Activated CD4-positive, alpha-beta T cell treated with anti-CD3 and anti-CD28 coated beads, Interleukin-2, amount 50 U/mL, for 16 hours (primary cell): ENCODE data around the gene HSD17B12.
A peak's percentile ranks its signal among the peaks of the same experiment; 100 is the strongest.

Source experiments
- DNase-seq: peaks from one replicate; pipeline ENCODE4 v3.0.0-alpha.2; 2020

The HSD17B12 gene

DNA sequence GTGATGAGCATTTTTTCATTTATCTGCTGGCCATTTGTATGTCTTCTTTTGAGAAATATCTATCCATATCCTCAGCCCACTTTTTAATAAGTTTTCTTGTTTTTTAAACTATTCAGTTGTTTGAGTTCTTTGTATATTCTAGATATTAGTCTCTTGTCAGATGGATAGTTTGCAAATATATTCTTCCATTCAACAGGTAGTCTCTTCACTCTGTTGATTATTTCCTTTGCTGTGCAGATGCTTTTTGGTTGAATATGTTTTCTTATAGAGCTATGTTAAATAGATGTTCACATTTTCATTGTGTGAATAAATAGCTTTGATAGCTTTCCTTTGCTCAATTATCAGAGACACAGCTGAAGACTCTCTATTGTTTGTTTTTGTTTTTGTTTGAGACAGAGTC is 131.9 kb downstream of the HSD17B12 start:
- DNase-seq: no peak

DNA sequence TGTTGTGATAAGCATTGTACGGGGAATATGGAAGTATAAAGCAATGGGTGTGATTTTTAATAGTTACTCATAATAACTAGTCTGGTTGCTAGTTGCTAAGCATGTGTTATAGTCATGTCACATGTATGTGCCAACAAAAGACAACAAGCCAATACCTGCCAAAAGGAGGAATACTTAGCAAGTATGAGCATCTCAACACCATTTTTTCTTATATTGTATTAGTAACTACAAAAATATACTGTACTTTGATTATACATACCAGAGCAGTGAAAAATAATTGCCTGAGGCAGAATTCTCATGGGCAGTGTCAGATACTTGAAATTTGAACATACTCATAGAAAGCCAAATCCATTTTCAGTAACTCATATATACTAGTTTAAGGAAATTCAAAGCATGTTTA is 137.7 kb downstream of the HSD17B12 start:
- no peak for DNase-seq

DNA sequence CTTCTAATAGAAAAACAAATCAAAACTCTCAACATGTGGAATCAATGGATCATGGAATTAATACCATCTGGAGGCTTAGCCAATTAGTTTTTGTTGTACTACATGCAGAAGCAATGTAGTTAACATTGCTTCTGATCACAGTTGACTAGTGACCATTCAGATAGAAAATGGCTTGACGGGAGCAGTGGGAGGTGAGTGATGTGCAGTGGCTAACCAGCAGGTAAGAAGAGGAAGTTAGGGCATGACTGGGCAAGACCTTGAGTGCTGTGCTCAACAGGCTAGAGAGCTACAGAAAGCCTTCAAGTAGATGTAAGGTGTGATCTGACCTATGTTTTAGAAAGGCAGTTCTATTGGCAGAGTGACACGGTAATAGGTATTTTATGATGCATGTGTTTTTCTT is 139.4 kb downstream of the HSD17B12 start:
- DNase-seq: no peak

DNA sequence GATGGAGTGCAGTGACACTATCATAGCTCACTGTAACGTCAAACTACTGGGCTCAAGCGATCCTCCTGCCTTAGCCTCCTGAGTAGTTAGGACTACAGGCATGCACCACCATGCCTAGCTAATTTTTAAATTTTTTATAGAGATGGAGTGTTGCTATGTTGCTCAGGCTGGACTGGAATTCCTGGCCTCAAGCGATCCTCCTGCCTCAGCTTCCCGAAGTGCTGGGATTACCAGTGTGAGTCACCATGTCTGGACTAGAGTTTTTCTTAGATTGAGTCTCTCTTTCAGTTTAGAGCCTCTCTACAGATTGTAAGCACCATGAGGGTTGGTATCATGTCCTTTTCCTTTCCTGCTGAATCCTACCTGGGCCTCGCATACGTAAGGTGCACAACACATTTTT is 142.8 kb downstream of the HSD17B12 start:
- no peak for DNase-seq

DNA sequence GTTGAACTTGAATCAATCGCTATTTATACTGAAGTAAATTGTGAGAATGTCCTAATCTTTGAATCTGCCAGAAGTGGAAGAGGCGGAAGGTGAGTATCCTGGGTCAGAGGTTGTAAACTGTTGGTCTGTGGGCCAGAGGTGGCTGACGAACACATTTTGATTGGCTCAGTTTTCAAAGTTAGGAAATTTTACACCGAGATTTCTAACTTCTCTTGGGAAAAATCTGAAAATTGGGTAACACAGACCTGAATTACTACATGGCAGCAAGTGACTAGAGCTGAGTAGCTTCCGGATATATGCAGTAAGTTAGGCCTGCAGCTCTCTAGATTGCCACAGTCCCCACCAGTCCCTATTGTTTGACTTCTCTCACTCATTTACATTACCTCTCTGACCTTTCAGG is 143.3 kb downstream of the HSD17B12 start:
- DNase-seq: no peak

DNA sequence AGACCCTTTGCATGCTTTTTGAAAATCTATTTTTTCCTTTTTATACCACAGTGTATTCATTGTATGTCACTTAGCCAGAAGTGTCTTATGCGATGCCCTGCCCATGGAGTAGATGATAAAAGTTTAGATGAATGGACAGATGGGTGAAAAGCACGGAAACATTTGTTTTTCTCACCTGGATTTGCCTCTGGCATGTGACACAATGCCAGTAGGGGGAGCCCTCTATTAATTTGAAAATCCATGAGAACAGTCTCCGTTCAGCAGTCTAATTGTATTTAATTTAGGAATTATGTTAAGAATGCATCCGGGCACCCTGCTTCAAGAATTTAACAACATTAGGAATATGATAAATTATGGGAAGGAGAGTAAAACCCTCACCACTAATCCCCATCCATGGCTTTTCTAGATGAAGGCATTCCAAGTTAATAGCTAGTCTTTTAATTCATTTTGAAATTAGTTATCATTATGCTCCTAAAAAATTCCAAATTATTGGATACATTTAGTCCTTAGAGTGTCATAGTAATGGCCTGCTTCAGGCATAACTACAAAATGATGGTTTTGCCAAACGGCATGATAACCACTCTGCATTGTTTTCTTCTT is 144.8 kb downstream of the HSD17B12 start:
- DNase-seq: peak; percentile 26

DNA sequence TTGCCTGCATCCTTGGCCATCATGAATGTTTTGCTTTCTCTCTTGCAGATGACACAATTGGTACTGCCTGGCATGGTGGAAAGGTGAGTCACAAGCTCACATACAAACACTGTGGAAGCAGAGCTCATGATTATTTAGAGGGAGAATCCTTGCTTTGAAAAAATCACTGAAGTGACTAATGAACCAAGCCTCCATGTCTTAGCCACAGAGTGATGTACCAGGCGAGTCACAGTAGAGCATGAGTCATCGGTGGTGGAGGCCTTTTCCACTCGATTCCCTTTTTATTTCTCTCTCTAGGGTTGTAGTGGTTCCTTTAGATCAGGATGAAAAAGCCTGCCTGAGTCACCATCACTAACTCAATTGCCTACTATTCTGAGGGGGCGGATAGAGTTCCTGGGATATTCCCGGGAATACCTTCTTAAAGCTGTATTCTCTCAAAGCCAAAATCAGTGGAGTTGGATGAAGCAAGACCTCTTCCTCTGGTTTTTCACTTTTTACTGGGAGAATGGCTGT is 150.4 kb downstream of the HSD17B12 start:
- peak; percentile 74 for DNase-seq

DNA sequence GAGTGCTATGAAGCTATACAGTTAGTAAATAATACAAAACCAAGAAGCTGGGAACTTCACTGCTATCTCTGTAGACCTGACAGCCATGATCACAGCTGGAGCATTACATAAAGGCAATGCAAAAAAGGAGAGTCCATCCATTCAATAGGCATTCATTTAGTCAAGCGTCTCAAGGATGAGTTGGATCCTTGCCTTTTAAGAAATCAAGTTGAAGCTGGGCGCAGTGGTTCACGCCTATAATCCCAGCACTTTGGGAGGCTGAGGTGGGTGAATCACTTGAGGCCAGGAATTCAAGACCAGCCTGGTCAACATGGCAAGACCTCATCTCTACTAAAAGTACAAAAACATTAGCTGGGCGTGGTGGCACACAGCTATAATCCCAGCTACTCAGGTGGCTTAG is 152.0 kb downstream of the HSD17B12 start:
- DNase-seq: no peak

DNA sequence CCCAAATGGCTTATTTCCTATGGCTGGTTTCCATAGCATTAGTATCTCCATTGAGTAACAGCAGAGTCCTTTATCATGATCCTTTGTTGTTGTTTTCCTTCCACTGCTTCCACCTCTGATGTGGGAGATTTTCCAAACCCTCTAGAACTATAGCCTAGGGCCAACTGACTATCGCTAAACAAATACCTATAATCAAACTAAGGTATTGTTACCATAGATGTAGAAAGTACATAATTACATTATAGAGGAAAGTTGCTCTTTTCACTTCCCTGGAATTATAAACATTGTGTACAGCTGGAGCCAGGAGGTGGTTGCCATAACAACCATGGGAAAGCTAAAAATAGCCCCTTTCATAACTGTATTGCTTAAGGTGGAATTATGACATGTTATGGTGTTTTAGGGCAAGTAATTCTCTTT is 153.1 kb downstream of the HSD17B12 start:
- no peak for DNase-seq

DNA sequence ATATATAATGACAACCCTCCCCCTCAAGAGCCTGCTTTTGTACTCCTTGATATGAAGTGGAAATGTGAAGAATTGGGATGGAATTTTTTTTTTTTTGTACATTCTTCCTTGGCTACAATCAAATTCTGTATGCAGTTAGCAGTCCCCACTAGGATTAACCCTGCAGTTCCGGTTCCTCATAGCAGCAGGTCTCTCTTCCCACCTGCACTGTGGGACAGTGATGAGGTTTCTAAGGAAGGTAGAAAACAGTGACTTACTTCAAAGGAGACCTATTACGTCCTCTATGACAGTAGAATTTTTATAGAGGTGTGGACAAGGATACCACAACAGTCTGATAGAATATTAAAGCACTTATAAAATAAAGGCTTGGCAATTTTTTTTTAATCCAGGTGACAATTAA is 153.7 kb downstream of the HSD17B12 start:
- no peak for DNase-seq

DNA sequence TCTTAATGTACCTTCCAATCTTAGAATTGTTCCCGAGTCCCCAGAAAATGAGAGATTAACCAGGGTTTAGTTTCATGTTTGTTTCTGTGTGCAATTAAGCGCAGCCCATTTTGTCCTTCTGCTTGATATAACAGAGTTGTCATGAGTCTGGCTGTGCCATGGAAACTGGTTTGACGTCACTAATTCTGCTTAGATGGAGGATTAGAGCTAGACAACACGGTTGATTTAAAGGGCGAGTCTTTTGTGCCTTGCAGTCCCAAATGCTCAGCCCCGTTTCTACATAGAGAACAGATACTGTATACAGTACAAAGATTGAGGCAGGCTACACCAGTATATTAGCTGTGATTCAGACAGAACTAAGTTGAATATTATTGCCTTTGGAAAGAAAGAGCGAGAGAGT is 154.6 kb downstream of the HSD17B12 start:
- DNase-seq: no peak

DNA sequence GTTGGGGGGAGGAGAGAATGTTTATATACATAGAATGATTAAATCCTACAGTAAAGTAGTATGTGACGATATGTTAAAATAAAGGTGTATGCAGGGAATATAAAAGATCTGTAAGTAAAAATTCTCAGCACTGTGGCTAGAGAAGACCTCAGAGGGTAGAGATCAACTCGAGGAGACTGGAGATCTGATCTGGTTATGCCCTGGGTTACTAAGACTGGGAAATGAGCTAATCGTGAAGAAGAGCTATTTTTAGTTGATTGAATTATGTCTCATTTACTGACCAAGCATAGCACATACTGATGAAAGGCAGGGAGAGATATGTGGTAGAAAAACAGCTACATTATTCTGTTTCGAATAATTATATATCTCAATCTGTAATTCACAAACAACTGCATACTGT is 157.3 kb downstream of the HSD17B12 start:
- DNase-seq: peak; percentile 5

DNA sequence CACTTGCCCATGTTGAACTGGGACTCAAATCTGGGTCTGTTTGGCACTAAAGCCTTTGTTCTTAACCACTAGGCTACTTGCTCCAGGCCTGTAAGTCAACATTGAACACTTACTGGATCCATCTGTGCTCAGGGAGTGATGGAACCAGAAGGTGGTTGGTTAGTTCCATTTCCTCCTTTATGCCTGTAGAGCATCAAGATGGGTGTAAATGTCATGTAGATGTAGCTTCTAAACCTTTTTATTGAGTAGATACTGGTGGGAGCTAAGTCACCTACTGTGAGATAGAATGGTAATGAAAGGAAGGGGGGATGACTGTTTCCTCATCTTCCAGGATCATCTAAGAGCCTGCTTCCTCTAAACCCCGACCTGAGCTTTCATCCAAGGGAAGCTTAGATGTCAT is 161.5 kb downstream of the HSD17B12 start:
- DNase-seq: no peak

DNA sequence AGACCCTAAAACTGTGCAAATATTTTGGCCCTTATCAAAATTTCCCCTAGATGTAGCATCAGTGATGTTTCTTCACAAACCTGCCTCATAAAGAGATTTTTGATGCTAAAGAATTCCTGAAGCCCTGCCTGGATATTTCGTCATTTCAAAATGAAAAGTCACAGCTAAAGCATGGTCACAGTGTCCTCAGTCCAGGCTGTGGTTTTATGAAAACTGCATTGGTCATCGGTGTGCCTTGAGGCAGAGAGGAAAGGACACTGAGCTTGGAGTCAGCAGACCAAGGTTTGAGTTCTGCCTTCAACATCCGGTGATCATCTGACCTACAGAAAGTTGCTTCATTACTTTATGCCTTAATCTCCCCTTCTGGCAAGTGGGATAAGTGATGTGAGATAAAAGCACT is 165.3 kb downstream of the HSD17B12 start:
- DNase-seq: no peak

DNA sequence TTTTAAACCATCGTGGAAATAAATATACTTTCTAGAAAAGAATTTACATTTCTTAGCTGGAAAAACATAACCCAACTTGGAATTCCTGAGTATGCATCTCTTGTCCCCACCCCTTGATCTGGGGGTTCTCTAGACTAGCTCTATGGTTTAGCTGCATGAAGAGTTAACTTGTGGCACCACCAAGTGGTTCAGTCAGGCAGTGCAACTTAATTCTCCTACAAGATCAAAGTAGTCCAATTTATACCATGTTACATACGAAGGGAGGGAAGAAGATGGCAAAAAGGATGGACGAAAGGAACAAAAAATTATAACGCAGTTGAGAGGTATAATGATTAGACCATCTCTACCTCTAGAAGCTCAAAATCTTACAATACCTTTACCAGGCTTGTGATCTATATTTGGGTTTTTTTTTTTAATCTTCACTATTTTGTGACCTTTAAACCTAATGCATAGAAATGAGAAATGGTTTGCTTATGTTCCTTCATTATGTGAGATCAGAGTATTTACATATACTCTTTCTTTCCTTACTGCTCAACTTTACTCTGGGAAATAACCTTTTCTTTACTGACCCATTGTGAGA is 171.6 kb downstream of the HSD17B12 start:
- DNase-seq: peak; percentile 65

DNA sequence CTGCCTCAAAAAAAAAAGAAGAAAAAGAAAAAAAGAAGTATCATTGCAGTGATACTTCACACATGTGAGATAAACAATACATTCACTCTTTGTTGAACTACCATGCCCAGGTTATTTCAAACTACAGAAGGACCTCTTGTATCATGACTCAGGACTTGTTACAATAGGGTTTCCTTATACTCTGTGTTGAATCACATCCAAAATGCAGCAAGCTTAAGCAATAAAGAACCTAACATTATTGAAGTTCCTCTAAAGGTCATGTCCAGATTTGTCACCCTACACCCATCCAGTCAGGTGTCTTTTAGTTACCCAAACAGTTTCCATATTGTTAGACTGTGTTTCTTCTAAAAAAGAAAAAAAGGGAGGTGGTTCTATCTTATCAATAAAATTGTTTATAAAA is 173.2 kb downstream of the HSD17B12 start:
- no peak for DNase-seq

DNA sequence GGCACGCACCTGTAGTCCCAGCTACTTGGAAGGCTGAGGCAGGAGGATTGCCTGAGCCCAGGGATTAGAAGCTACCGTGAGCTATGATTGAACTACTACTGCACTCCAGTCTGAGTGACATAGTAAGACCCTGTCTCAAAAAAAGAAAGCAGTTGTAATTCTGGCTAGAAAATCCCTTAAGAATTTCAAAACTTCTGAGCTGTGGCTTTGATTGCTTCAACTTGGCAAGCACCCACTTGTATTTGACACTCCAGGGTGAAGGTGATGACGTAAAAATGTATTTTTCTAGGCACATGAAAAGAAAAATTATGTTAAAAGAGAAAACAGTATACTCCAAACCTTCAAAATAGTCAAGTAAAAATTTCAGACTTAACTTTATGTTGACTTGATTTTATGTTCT is 176.5 kb downstream of the HSD17B12 start:
- DNase-seq: no peak

DNA sequence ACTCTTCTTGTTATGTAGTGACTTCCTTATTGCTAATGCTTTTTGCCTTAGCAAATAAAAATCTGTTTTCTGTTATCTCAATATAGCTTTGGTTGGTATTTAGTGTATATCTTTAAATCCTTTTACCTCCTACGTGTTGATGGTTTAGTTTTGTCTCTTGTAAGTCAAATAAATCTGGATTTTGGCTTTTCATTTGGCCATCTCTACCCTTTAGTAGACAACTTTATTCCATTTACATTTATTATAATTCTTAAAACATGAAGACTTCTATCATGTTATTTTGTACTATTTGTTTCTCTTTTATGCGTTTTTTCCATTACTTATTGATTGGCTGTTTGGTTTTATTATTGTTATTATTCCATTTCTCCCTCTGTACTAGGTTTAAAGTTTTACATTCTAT is 180.6 kb downstream of the HSD17B12 start:
- no peak for DNase-seq

DNA sequence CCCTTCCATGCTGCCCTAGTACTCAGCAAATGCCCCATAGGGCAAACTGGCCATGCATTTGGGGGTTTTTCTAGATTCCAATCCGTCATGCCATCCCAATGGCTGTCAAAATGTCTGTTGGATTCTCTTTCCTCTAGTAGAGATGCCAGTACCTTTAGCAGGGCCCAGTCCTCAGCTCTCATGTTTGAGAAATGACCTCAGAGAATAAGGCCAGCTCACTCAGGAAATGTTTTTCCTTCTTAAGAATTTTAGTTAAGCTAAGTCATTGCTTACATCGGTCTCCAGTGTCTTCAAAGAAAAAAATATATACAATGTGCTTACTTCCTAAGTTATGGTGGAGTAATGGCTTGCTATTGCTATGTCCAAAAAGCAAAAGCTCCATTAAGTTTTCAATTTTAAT is 186.0 kb downstream of the HSD17B12 start:
- no peak for DNase-seq

DNA sequence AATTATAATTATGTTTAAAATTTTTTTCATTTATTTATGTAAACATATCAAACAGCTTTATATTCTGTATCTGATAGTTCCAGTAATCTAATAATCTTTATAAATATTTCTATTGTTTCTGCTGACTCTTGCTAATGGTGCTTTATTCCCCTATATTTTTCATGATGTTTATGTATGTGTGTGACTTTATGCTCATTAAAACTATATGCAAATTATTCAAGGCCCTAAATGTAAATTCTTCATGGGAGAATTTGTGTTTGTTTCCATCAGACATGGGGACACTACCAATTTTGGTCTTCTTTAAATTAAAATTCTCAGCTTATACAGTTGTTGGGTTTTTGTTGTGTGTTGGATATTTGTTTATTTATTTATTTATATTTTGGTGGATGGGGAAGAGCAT is 186.4 kb downstream of the HSD17B12 start:
- DNase-seq: no peak

DNA sequence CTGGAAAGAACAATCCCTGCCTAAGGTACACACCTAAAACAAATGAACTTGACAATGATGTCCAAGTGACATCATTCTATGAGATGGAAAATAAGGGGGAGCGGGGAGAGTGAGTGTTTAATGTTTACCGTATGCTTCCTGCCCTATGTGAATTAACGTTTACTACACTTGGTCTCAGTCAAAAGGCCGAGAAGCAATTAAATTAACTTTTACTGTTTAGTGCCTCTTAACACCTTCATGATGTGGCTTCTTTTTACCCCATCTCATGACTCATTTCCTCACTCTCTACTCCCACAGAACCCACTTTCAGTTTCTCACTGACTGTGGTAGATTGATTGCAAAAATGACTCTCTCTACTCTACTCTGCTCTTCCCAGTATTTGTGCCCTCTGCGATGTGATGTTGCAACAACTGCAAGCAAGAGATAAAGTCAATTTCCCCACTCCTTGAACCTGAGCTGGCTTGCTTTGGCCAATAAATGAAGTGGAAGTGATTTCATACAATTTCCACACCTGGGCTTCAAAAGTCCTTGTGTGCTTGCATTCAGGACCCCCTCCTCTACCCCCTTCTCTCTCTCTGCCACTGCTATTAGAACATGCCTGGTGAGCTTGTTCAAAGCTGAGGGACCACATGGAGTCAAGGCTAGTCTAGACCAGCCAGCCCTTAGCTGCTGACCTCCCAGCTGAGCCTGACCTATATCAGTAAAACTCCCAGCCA is 188.5 kb downstream of the HSD17B12 start:
- peak; percentile 92 for DNase-seq

DNA sequence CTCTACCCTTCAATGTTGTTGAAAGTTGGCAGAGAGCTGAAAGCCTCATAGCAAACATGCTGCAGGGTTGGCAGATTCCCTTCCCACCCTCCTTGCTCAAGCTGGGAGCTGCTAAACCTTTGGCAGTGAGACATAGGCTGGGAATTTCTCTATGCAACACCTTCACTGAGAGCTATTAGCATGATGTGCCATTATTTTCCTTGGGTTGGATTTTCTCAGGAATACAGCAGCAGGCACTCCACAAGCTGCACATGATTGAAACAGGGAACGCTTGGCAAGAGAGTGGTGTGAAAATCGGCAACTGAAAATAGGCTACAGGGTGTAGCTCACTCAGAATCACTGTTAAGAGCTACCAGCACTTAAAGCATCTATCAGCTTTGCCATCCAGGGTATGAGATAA is 190.5 kb downstream of the HSD17B12 start:
- DNase-seq: no peak

DNA sequence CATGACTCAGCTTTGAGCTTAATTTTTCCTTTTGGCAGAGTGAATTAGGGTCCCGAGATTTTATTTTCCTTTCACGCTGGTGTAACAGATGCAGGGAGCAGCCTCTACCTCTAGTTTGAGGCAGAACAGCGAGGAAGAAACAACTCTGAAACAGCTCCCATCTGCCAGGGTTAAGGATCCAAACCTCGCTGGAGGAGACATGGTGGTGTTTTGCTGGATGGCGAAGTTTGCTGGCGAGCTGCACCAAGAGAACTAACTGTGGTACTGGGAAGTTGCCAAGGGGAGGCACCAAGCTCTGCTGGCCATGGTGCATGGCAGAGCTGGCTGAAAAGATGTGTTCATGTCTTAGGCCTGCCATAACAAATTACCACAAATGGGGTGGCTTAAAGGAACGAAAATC is 192.5 kb downstream of the HSD17B12 start:
- no peak for DNase-seq

DNA sequence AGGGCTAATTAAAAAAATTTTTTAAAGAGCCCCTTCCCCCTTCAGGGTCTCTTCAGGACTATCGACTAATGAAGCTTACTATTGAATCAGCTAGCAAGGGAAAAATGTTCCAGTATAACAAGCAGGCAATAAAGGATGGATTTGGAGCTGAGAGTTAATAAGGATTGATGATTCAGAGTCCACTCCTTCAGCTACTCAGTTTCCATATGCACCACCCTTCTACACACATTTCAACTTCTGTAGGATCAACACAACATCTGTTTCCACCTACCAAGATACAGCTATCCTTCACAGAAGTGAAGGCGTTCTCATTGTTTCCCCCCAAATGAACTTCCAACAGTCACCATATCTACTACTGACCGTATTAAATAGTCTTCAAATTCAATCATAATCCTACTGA is 193.5 kb downstream of the HSD17B12 start:
- no peak for DNase-seq

DNA sequence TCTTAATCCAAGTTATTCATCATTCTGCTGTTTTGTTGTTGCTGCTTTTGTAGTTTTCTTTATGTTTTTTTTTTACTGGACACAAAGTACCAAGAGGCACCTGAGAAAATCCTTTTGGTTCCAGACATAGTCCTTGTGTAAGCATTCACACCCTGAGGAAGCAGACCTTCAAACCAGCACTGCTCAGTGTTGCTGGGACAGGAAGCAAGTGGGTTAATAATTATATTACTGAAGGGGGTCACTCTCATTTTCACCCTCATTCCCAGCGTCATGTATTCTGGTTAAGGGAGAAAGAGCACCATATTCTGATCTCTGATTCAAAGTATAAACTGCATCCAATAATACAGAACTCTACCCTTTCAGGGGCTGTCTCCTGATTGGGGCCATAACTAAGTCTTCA is 194.2 kb downstream of the HSD17B12 start:
- no peak for DNase-seq
